H1 (cell line): ENCODE results near the gene SLC12A8. TPM values are rescaled to one million over a fixed set of nuclear protein-coding genes. Genes with fewer than 3 reads are reported as not detected.
A peak's percentile ranks its signal among the peaks of the same experiment; 100 is the strongest.

ENCODE experiments used
- CTCF ChIA-PET: fragments of 300-600 bp; sonication (Branson Sonifier 250); formaldehyde crosslinking; loops from one replicate; lab custom pipeline; 2021; ENCODE audit not compliant: partially characterized antibody; lab: Charles Lee
- POLR2A ChIA-PET: fragments of 300-600 bp; sonication (Branson Sonifier 250); formaldehyde crosslinking; loops from one replicate; lab custom pipeline; 2021; ENCODE audit warnings: inconsistent platforms; ENCODE audit not compliant: partially characterized antibody; lab: Charles Lee
- DNase-seq, 2 experiments: peaks; one replicate each; pipeline versions ENCODE4 v3.0.0 to v3.0.0-alpha.2; 2010 to 2022; ENCODE audit warnings: low spot score in 2 of 2, low read depth in 1 of 2, mixed read lengths in 1 of 2
- FAIRE-seq: peaks from 2 replicates; lab custom pipeline; 2011; peaks lifted over from hg19 to GRCh38; lab: Jason Lieb, UNC
- H2AFZ ChIP-seq: 2 replicates; pipeline ENCODE4 v1.8.1; 2012; ENCODE audit warnings: low read length, inconsistent platforms
- H2AK5ac ChIP-seq: 2 replicates; pipeline ENCODE4 v1.6.1; 2013; ENCODE audit warnings: low read depth, low read length
- H2BK120ac ChIP-seq: replicated peaks from 2 replicates; pipeline ENCODE3; 2013; ENCODE audit warnings: low read depth, low read length, inconsistent platforms
- H2BK12ac ChIP-seq: 2 replicates; pipeline ENCODE4 v1.6.1; 2013; ENCODE audit warnings: low read depth, low read length
- H2BK15ac ChIP-seq: 2 replicates; pipeline ENCODE4 v1.6.1; 2013; ENCODE audit warnings: low read length
- H2BK20ac ChIP-seq: 2 replicates; pipeline ENCODE4 v1.6.1; 2013; ENCODE audit warnings: low read length
- H2BK5ac ChIP-seq: 2 replicates; pipeline ENCODE4 v1.6.1; 2013; ENCODE audit warnings: low read depth, low read length
- H3K14ac ChIP-seq: 2 replicates; pipeline ENCODE4 v1.6.1; 2013; ENCODE audit warnings: inconsistent platforms; ENCODE audit not compliant: insufficient read length
- H3K18ac ChIP-seq: 2 replicates; pipeline ENCODE4 v1.6.1; 2013; ENCODE audit warnings: low read length; ENCODE audit errors: extremely low read depth
- H3K23ac ChIP-seq: 2 replicates; pipeline ENCODE4 v1.6.1; 2013; ENCODE audit warnings: inconsistent platforms; ENCODE audit not compliant: insufficient read length
- H3K23me2 ChIP-seq: 2 replicates; pipeline ENCODE4 v1.6.1; 2013; ENCODE audit warnings: low read depth, low read length
- H3K27ac ChIP-seq: 2 replicates; pipeline ENCODE4 v1.6.1; 2011; ENCODE audit warnings: low read depth, low read length, inconsistent platforms
- H3K27me3 ChIP-seq, 4 experiments: replicated peaks in 1 of 4; 1 replicate in 1 of 4; 2 replicates in 3 of 4; pipeline versions ENCODE4 v1.6.1 to v1.8.1; 2011 to 2013; ENCODE audit warnings: low read length in 3 of 4, mild to moderate bottlenecking in 3 of 4, inconsistent platforms in 2 of 4, mixed read lengths in 2 of 4, moderate library complexity in 1 of 4; ENCODE audit not compliant: control insufficient read depth in 3 of 4, insufficient read depth in 3 of 4; ENCODE audit errors: extremely low read depth in 1 of 4
- H3K36me3 ChIP-seq, 4 experiments: 2 replicates each; pipeline versions ENCODE4 v1.6.1 to v1.8.1; 2011 to 2013; ENCODE audit warnings: mild to moderate bottlenecking in 4 of 4, low read length in 3 of 4, moderate library complexity in 2 of 4, control low read depth in 1 of 4, inconsistent platforms in 1 of 4; ENCODE audit not compliant: insufficient read depth in 4 of 4, control insufficient read depth in 2 of 4
- H3K4ac ChIP-seq: replicated peaks from 2 replicates; pipeline ENCODE3; 2013; ENCODE audit warnings: low read length, low read depth, mixed read lengths, inconsistent platforms; ENCODE audit not compliant: insufficient read length
- H3K4me1 ChIP-seq, 4 experiments: replicated peaks in 1 of 4; 1 replicate in 1 of 4; 2 replicates in 3 of 4; pipeline versions ENCODE4 v1.6.1 to v1.8.1; 2011 to 2013; ENCODE audit warnings: low read length in 3 of 4, inconsistent platforms in 2 of 4, mixed read lengths in 1 of 4; ENCODE audit not compliant: insufficient read depth in 4 of 4, control insufficient read depth in 3 of 4
- H3K4me2 ChIP-seq, 2 experiments: 2 replicates each; pipeline versions ENCODE4 v1.6.1 to v1.8.1; 2011 to 2013; ENCODE audit warnings: low read depth in 2 of 2, low read length in 2 of 2, control low read depth in 1 of 2, inconsistent platforms in 1 of 2, mild to moderate bottlenecking in 1 of 2; ENCODE audit not compliant: insufficient read depth in 1 of 2
- H3K4me3 ChIP-seq, 4 experiments: fragments of 200-600, 300-600 bp in 1 of 4; sonication (generic), shearing (Covaris generic), sonication (Bioruptor Twin) in 1 of 4; 2 replicates each; pipeline versions ENCODE4 v1.5.1 to v1.8.1; 2011 to 2016; ENCODE audit warnings: low read length in 4 of 4, low read depth in 3 of 4, control low read depth in 2 of 4, inconsistent platforms in 2 of 4, mild to moderate bottlenecking in 2 of 4, mixed read lengths in 1 of 4, moderate library complexity in 1 of 4; ENCODE audit not compliant: insufficient read depth in 2 of 4; ENCODE audit errors: extremely low read depth in 1 of 4
- H3K56ac ChIP-seq: replicated peaks from 2 replicates; pipeline ENCODE3; 2013; ENCODE audit warnings: low read depth, mild to moderate bottlenecking, mixed read lengths, low read length, inconsistent platforms; ENCODE audit not compliant: insufficient read length
- H3K79me1 ChIP-seq: 2 replicates; pipeline ENCODE4 v1.6.1; 2013; ENCODE audit warnings: low read depth, low read length, control low read depth
- H3K79me2 ChIP-seq, 2 experiments: 2 replicates each; pipeline versions ENCODE4 v1.6.1 to v1.8.1; 2012 to 2013; ENCODE audit warnings: low read length in 2 of 2, mild to moderate bottlenecking in 2 of 2, inconsistent platforms in 1 of 2; ENCODE audit not compliant: insufficient read depth in 2 of 2, control insufficient read depth in 1 of 2
- H3K9ac ChIP-seq, 4 experiments: replicated peaks in 1 of 4; 1 replicate in 1 of 4; 2 replicates in 3 of 4; pipeline versions ENCODE4 v1.6.1 to v1.8.1; 2011 to 2013; ENCODE audit warnings: low read depth in 3 of 4, low read length in 3 of 4, control low read depth in 2 of 4, mild to moderate bottlenecking in 2 of 4, moderate library complexity in 2 of 4, inconsistent platforms in 1 of 4; ENCODE audit errors: extremely low read depth in 1 of 4
- H3K9me3 ChIP-seq, 2 experiments: 2 replicates each; pipeline versions ENCODE4 v1.6.1 to v1.8.1; 2012 to 2013; ENCODE audit warnings: mild to moderate bottlenecking in 2 of 2, moderate library complexity in 2 of 2, control low read depth in 1 of 2, inconsistent platforms in 1 of 2, low read depth in 1 of 2, low read length in 1 of 2, mixed read lengths in 1 of 2; ENCODE audit not compliant: insufficient read depth in 2 of 2
- H4K20me1 ChIP-seq, 2 experiments: replicated peaks in 1 of 2; 2 replicates each; pipeline versions ENCODE3 to v1.8.1; 2011 to 2013; ENCODE audit warnings: inconsistent platforms in 2 of 2, low read length in 2 of 2, mild to moderate bottlenecking in 1 of 2; ENCODE audit not compliant: insufficient read depth in 2 of 2, control insufficient read depth in 1 of 2
- H4K5ac ChIP-seq: 2 replicates; pipeline ENCODE4 v1.6.1; 2013; ENCODE audit warnings: low read length, low read depth, mixed read lengths, inconsistent platforms; ENCODE audit not compliant: insufficient read length
- H4K8ac ChIP-seq: 2 replicates; pipeline ENCODE4 v1.8.0; 2013; ENCODE audit warnings: mild to moderate bottlenecking, moderate library complexity, low read length, inconsistent platforms; ENCODE audit not compliant: insufficient read depth; ENCODE audit errors: extremely low read depth
- H4K91ac ChIP-seq: replicated peaks from 2 replicates; pipeline ENCODE3; 2013; ENCODE audit warnings: low read length, mixed read lengths, inconsistent platforms; ENCODE audit not compliant: insufficient read length
- POU5F1 ChIP-seq: IDR thresholded peaks from 2 replicates; pipeline ENCODE4 v1.6.1; 2011; ENCODE audit warnings: low read depth, mild to moderate bottlenecking, low read length, moderate library complexity
- SIN3A ChIP-seq, 2 experiments: IDR thresholded peaks in 1 of 2; conservative IDR thresholded peaks in 1 of 2; 2 replicates each; pipeline ENCODE4 v1.6.1; 2011 to 2012; ENCODE audit warnings: low read length in 2 of 2, improper control_type of control experiment in 1 of 2, low read depth in 1 of 2, mild to moderate bottlenecking in 1 of 2
- WGBS, 2 experiments: shearing (Covaris generic) in 1 of 2; methylation state at CpG; one replicate each; pipeline versions ENCODE4 v1.1.6 to v1.1.7; 2013 to 2015; ENCODE audit warnings: low lambda C conversion rate in 2 of 2, mixed read lengths in 2 of 2, inconsistent platforms in 1 of 2, low coverage in 1 of 2, missing lambda C conversion rate in 1 of 2; ENCODE audit not compliant: insufficient replicate concordance in 2 of 2, insufficient coverage in 1 of 2, insufficient read length in 1 of 2; ENCODE audit errors: extremely low coverage in 1 of 2, missing lambda C conversion rate in 1 of 2; 5-methylcytosine and 5-hydroxymethylcytosine counted together
- polyA plus RNA-seq, 7 experiments: library from polyadenylated mRNA; depleted of rRNA in 3 of 7; stranded (reverse) in 5 of 7; unstranded in 2 of 7; fragments of >200 nt in 5 of 7; fragments of 200-250 nt in 2 of 7; gene quantifications; 1 replicate in 5 of 7; 2 replicates in 1 of 7; 4 replicates in 1 of 7; pipeline versions ENCODE4 v1.2.1 to v1.2.3, GENCODE V29; 2011 to 2013; ENCODE audit warnings: missing spikeins in 2 of 7, mixed read lengths in 2 of 7
- total RNA-seq: library from RNA; stranded (reverse); fragmentation: NEBNext Ultra II Directional; extraction: Animal tissue kit (Norgen Biotek cat#: 25700); gene quantifications from 2 replicates; pipeline ENCODE4 v1.2.1, GENCODE V29; 2021

Gene SLC12A8
- total and polyA plus RNA-seq, 2 of the 8 experiments (the other 6 are each of a cell fraction or from before 2014, with no cell fraction given): 13.7 to 14.4 TPM

DNA sequence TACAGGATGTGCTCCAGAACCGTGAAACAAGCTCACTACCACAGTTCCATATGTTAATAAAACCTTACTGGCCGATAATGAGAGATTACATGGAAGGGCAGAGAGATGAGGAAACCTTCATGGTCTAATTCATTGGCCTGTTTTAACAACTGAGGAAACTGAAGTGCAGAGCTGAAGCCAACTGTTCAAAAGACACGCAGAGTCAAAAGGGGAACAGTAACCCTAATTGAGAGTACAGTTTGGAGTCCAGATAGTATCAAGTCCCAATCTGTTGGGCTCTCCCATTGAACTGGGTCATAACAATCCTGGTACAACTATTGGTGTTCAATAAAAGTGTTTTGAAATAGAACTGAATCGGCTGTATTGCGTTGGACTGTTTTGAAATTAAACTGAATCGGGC is 69.6 kb downstream of the SLC12A8 start:
- FAIRE-seq (no peak), DNase-seq (no peak)
- no peaks in the 10 kb centered on the region for H3K79me1 ChIP-seq
- H2AFZ ChIP-seq: no peak overlapping the region
- peak overlapping the region; percentile 65 to 91 for H3K4me2 ChIP-seq
- H2BK120ac ChIP-seq: no peak overlapping the region
- H3K4ac ChIP-seq: no peak overlapping the region
- H4K8ac ChIP-seq: no peak overlapping the region
- peaks cover 15 to 38% (median 28%) of the 10 kb centered on the region in 4 experiments for H3K4me1 ChIP-seq
- H2BK20ac ChIP-seq: no peak overlapping the region
- H4K91ac ChIP-seq: peak overlapping the region; percentile 12
- peak overlapping the region in 1 of 4 experiments; percentile 69; a peak in 2 of 8 replicates for H3K4me3 ChIP-seq
- no peak overlapping the region for H3K9ac ChIP-seq
- H2BK5ac ChIP-seq: no peak overlapping the region
- H3K56ac ChIP-seq: no peak overlapping the region
- no peak overlapping the region for H3K23ac ChIP-seq
- H3K79me2 ChIP-seq: no peaks in the 10 kb centered on the region
- H2BK12ac ChIP-seq: no peak overlapping the region
- ChIA-PET CTCF (interaction anchor here (0.8 to 3.5 kb wide), 9 partner anchors 8 to 150 kb away, joined by 3 to 14 read pairs (median 6); no protein-coding TSS in a partner anchor), POLR2A (interaction anchor here (1.3 to 1.8 kb wide), 3 partner anchors 8 to 23 kb away, joined by 5 to 10 read pairs (median 6); no protein-coding TSS in a partner anchor)
- no peak for TF ChIP-seq POU5F1
- no peak for TF ChIP-seq SIN3A (conservative IDR thresholded peaks at IDR 0.05 in 1 of 2, IDR thresholded peaks at IDR 0.05 in 1 of 2; ENCODE audit: low read depth in 1 of 2, low read length in 2 of 2)
- no peaks in the 10 kb centered on the region for H4K20me1 ChIP-seq
- H3K18ac ChIP-seq: peak overlapping the region; percentile 9; the same call in 1 of the 2 replicates
- no peak overlapping the region for H3K14ac ChIP-seq
- H3K27ac ChIP-seq: no peak overlapping the region
- WGBS, 2 experiments: 86% methylated on average over 6 of the region's 6 CpGs; no CpG with 5 or more reads in 1 of the 2 experiments
- no peaks in the 10 kb centered on the region for H3K9me3 ChIP-seq
- no peak overlapping the region for H2AK5ac ChIP-seq
- H2BK15ac ChIP-seq: no peak overlapping the region
- H3K23me2 ChIP-seq: peaks cover 7% of the 10 kb centered on the region; the same call in 1 of the 2 replicates
- H3K27me3 ChIP-seq: peaks cover 0 to 8% (median 5%) of the 10 kb centered on the region in 4 experiments; a peak in 5 of 7 replicates
- no peaks in the 10 kb centered on the region for H3K36me3 ChIP-seq
- H4K5ac ChIP-seq: no peak overlapping the region
